ENCODE data around the gene CD40.
A peak's percentile ranks its signal among the peaks of the same experiment; 100 is the strongest.

The CD40 gene

GRCh38 chr20:46119028-46119546 lies 973 bp downstream of the CD40 start:
- H3K4me3 ChIP-seq (ENCODE audit: low read length): peak overlapping the region; percentile 17
- H3K9me3 ChIP-seq (ENCODE audit: control insufficient read depth, low read length): no peaks in the 10 kb centered on the region
- H3K27me3 ChIP-seq (ENCODE audit: control insufficient read depth, insufficient read depth, low read length): peaks cover 4% of the 10 kb centered on the region
- peaks cover 15% of the 10 kb centered on the region for H3K4me1 ChIP-seq (ENCODE audit: control insufficient read depth, insufficient read depth, low read length)
- no peaks in the 10 kb centered on the region for H3K36me3 ChIP-seq (ENCODE audit: control insufficient read depth, insufficient read depth, low read length)
- H3K9ac ChIP-seq (ENCODE audit: low read length): peak overlapping the region; percentile 58

- H3K36me3 ChIP-seq (ENCODE audit: control insufficient read depth, insufficient read depth, low read length): no peaks in the 10 kb centered on the region
- peaks cover 15% of the 10 kb centered on the region for H3K4me1 ChIP-seq (ENCODE audit: control insufficient read depth, insufficient read depth, low read length)
- peaks cover 4% of the 10 kb centered on the region for H3K27me3 ChIP-seq (ENCODE audit: control insufficient read depth, insufficient read depth, low read length)
- H3K9ac ChIP-seq (ENCODE audit: low read length): no peak overlapping the region
- H3K9me3 ChIP-seq (ENCODE audit: control insufficient read depth, low read length): no peaks in the 10 kb centered on the region
- H3K4me3 ChIP-seq (ENCODE audit: low read length): no peak overlapping the region
Measured at GRCh38 chr20:46119547-46119946, 1.4 kb downstream of the CD40 start.

- Histone ChIP-seq H3K36me3 (ENCODE audit: control insufficient read depth, insufficient read depth, low read length) (no peaks in the 10 kb centered on the region), H3K4me3 (ENCODE audit: low read length) (no peak overlapping the region), H3K9me3 (ENCODE audit: control insufficient read depth, low read length) (no peaks in the 10 kb centered on the region), H3K9ac (ENCODE audit: low read length) (no peak overlapping the region), H3K4me1 (ENCODE audit: control insufficient read depth, insufficient read depth, low read length) (peaks cover 15% of the 10 kb centered on the region), H3K27me3 (ENCODE audit: control insufficient read depth, insufficient read depth, low read length) (peaks cover 4% of the 10 kb centered on the region)
Measured at GRCh38 chr20:46120136-46120535, 2.0 kb downstream of the CD40 start.

- H3K9ac ChIP-seq (ENCODE audit: low read length): no peak overlapping the region
- H3K27me3 ChIP-seq (ENCODE audit: control insufficient read depth, insufficient read depth, low read length): peaks cover 4% of the 10 kb centered on the region
- H3K36me3 ChIP-seq (ENCODE audit: control insufficient read depth, insufficient read depth, low read length): no peaks in the 10 kb centered on the region
- H3K9me3 ChIP-seq (ENCODE audit: control insufficient read depth, low read length): no peaks in the 10 kb centered on the region
- peaks cover 15% of the 10 kb centered on the region for H3K4me1 ChIP-seq (ENCODE audit: control insufficient read depth, insufficient read depth, low read length)
- no peak overlapping the region for H3K4me3 ChIP-seq (ENCODE audit: low read length)
Measured at GRCh38 chr20:46121184-46121930, 3.2 kb downstream of the CD40 start.

GRCh38 chr20:46122071-46122470 lies 4.0 kb downstream of the CD40 start:
- Histone ChIP-seq H3K9ac (ENCODE audit: low read length) (no peak overlapping the region), H3K4me1 (ENCODE audit: control insufficient read depth, insufficient read depth, low read length) (peaks cover 15% of the 10 kb centered on the region), H3K9me3 (ENCODE audit: control insufficient read depth, low read length) (no peaks in the 10 kb centered on the region), H3K27me3 (ENCODE audit: control insufficient read depth, insufficient read depth, low read length) (peaks cover 4% of the 10 kb centered on the region), H3K4me3 (ENCODE audit: low read length) (no peak overlapping the region), H3K36me3 (ENCODE audit: control insufficient read depth, insufficient read depth, low read length) (no peaks in the 10 kb centered on the region)

- H3K9me3 ChIP-seq (ENCODE audit: control insufficient read depth, low read length): no peaks in the 10 kb centered on the region
- no peaks in the 10 kb centered on the region for H3K36me3 ChIP-seq (ENCODE audit: control insufficient read depth, insufficient read depth, low read length)
- peaks cover 2% of the 10 kb centered on the region for H3K27me3 ChIP-seq (ENCODE audit: control insufficient read depth, insufficient read depth, low read length)
- peaks cover 10% of the 10 kb centered on the region for H3K4me1 ChIP-seq (ENCODE audit: control insufficient read depth, insufficient read depth, low read length)
- H3K4me3 ChIP-seq (ENCODE audit: low read length): no peak overlapping the region
- no peak overlapping the region for H3K9ac ChIP-seq (ENCODE audit: low read length)
Measured at GRCh38 chr20:46122516-46123481, 4.7 kb downstream of the CD40 start.

- H3K27me3 ChIP-seq (ENCODE audit: control insufficient read depth, insufficient read depth, low read length): no peaks in the 10 kb centered on the region
- no peaks in the 10 kb centered on the region for H3K36me3 ChIP-seq (ENCODE audit: control insufficient read depth, insufficient read depth, low read length)
- H3K9ac ChIP-seq (ENCODE audit: low read length): no peak overlapping the region
- no peak overlapping the region for H3K4me3 ChIP-seq (ENCODE audit: low read length)
- H3K9me3 ChIP-seq (ENCODE audit: control insufficient read depth, low read length): no peaks in the 10 kb centered on the region
- peaks cover 5% of the 10 kb centered on the region for H3K4me1 ChIP-seq (ENCODE audit: control insufficient read depth, insufficient read depth, low read length)
Measured at GRCh38 chr20:46123482-46124245, 5.5 kb downstream of the CD40 start.

GRCh38 chr20:46126440-46127056 lies 8.4 kb downstream of the CD40 start:
- no peaks in the 10 kb centered on the region for H3K4me1 ChIP-seq (ENCODE audit: control insufficient read depth, insufficient read depth, low read length)
- no peak overlapping the region for H3K9ac ChIP-seq (ENCODE audit: low read length)
- H3K9me3 ChIP-seq (ENCODE audit: control insufficient read depth, low read length): no peaks in the 10 kb centered on the region
- H3K27me3 ChIP-seq (ENCODE audit: control insufficient read depth, insufficient read depth, low read length): peaks cover 10% of the 10 kb centered on the region
- no peak overlapping the region for H3K4me3 ChIP-seq (ENCODE audit: low read length)
- no peaks in the 10 kb centered on the region for H3K36me3 ChIP-seq (ENCODE audit: control insufficient read depth, insufficient read depth, low read length)

GRCh38 chr20:46127396-46128010 lies 9.4 kb downstream of the CD40 start:
- H3K27me3 ChIP-seq (ENCODE audit: control insufficient read depth, insufficient read depth, low read length): peaks cover 16% of the 10 kb centered on the region
- H3K36me3 ChIP-seq (ENCODE audit: control insufficient read depth, insufficient read depth, low read length): no peaks in the 10 kb centered on the region

GRCh38 chr20:46128310-46129151 lies 10.4 kb downstream of the CD40 start:
- H3K27me3 ChIP-seq (ENCODE audit: control insufficient read depth, insufficient read depth, low read length): peaks cover 16% of the 10 kb centered on the region
- no peaks in the 10 kb centered on the region for H3K9me3 ChIP-seq (ENCODE audit: control insufficient read depth, low read length)
- no peaks in the 10 kb centered on the region for H3K4me1 ChIP-seq (ENCODE audit: control insufficient read depth, insufficient read depth, low read length)
- H3K4me3 ChIP-seq (ENCODE audit: low read length): no peak overlapping the region
- H3K9ac ChIP-seq (ENCODE audit: low read length): no peak overlapping the region
- no peaks in the 10 kb centered on the region for H3K36me3 ChIP-seq (ENCODE audit: control insufficient read depth, insufficient read depth, low read length)

More at GRCh38 chr20:46127396-46128010, 9.4 kb downstream of the CD40 start:
- no peak overlapping the region for H3K9ac ChIP-seq (ENCODE audit: low read length)
- no peaks in the 10 kb centered on the region for H3K9me3 ChIP-seq (ENCODE audit: control insufficient read depth, low read length)
- no peaks in the 10 kb centered on the region for H3K4me1 ChIP-seq (ENCODE audit: control insufficient read depth, insufficient read depth, low read length)
- no peak overlapping the region for H3K4me3 ChIP-seq (ENCODE audit: low read length)
